Keratinocyte (primary cell): ENCODE results near the gene CAPNS2.

ENCODE experiments used
- EZH2 ChIP-seq: IDR thresholded peaks from one replicate; pipeline ENCODE4 v1.6.1; 2012; ENCODE audit warnings: inconsistent platforms, mild to moderate bottlenecking, low read length, moderate library complexity
- TF ChIP-seq, protein P1 (sequence below), 3 experiments: IDR thresholded peaks in 1 of 3; conservative IDR thresholded peaks in 1 of 3; optimal IDR thresholded peaks in 1 of 3; 2 replicates in 2 of 3; 3 replicates in 1 of 3; pipeline versions ENCODE3 to v1.5.1; 2011; ENCODE audit warnings: low read length in 3 of 3, mild to moderate bottlenecking in 3 of 3, moderate library complexity in 2 of 3, control low read depth in 1 of 3, inconsistent platforms in 1 of 3; ENCODE audit not compliant: insufficient read depth in 2 of 3; ENCODE audit errors: extremely low read depth in 1 of 3

DNA sequence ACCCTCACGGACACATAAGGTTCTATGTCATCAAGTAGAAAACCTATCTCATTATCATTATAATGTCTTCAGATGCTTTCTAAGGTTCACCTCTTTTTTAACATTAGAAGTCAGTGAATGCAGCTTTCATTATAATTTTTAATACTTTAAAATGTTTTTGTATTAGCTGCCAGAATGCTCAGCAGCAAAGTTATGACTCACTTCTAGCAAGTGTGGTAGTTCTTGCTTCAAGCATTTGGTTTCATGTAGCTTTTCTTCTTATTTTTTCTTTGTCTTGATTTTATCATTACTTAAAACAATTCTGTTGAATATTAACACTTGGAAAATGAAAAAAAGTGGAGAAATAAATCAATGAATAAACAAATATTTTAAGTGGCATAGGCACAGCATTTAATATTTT, 34.3 kb upstream of the CAPNS2 start:
- no peak for TF ChIP-seq EZH2
- TF ChIP-seq, protein P1, sequence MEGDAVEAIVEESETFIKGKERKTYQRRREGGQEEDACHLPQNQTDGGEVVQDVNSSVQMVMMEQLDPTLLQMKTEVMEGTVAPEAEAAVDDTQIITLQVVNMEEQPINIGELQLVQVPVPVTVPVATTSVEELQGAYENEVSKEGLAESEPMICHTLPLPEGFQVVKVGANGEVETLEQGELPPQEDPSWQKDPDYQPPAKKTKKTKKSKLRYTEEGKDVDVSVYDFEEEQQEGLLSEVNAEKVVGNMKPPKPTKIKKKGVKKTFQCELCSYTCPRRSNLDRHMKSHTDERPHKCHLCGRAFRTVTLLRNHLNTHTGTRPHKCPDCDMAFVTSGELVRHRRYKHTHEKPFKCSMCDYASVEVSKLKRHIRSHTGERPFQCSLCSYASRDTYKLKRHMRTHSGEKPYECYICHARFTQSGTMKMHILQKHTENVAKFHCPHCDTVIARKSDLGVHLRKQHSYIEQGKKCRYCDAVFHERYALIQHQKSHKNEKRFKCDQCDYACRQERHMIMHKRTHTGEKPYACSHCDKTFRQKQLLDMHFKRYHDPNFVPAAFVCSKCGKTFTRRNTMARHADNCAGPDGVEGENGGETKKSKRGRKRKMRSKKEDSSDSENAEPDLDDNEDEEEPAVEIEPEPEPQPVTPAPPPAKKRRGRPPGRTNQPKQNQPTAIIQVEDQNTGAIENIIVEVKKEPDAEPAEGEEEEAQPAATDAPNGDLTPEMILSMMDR (optimal IDR thresholded peaks at IDR 0.05 in 1 of 3, IDR thresholded peaks at IDR 0.05 in 1 of 3, conservative IDR thresholded peaks at IDR 0.05 in 1 of 3; ENCODE audit: extremely low read depth in 1 of 3, insufficient read depth in 2 of 3, low read length in 3 of 3), result no peak
